Tibial nerve (tissue), 4 donors: ENCODE measurements around the gene FILIP1.

ENCODE experiments used
- CTCF ChIP-seq, 5 experiments: fragments of 200-600 bp in 3 of 5; fragments of 450-650 bp in 2 of 5; sonication (generic) in 3 of 5; IDR thresholded peaks; one replicate each; pipeline ENCODE4 v1.5.1; 2016 to 2019; ENCODE audit warnings: antibody characterized with exemption in 5 of 5, mild to moderate bottlenecking in 3 of 5, moderate library complexity in 2 of 5
- EP300 ChIP-seq, 2 donors: sonication (generic); formaldehyde crosslinking; IDR thresholded peaks; one replicate each; pipeline ENCODE4 v1.6.1; 2017; ENCODE audit warnings: antibody characterized with exemption in 2 of 2, mild to moderate bottlenecking in 1 of 2

- no peak for TF ChIP-seq CTCF (IDR thresholded peaks at IDR 0.05)
- no peak for TF ChIP-seq EP300 (IDR thresholded peaks at IDR 0.05)
Observed at GRCh38 chr6:75502884-75503283, 9.3 kb upstream of the FILIP1 start.
